HEK293 (cell line): ENCODE results near the gene MZB1.

Experiments used
- BCL11A ChIP-seq: fragments of 450-650 bp; formaldehyde crosslinking; IDR thresholded peaks from 2 replicates; pipeline ENCODE4 v1.5.1; 2016; ENCODE audit warnings: low read depth, missing biosample characterization, missing genetic modification characterization
- CTCF ChIP-seq: fragments of 450-650 bp; formaldehyde crosslinking; IDR thresholded peaks from 2 replicates; pipeline ENCODE4 v1.5.1; 2016; ENCODE audit warnings: missing biosample characterization, missing genetic modification characterization
- KLF8 ChIP-seq: fragments of 450-650 bp; formaldehyde crosslinking; IDR thresholded peaks from 2 replicates; pipeline ENCODE4 v1.5.1; 2016; ENCODE audit warnings: missing biosample characterization, missing genetic modification characterization
- PRDM6 ChIP-seq: fragments of 450-650 bp; formaldehyde crosslinking; IDR thresholded peaks from 2 replicates; pipeline ENCODE4 v1.5.1; 2017; ENCODE audit warnings: missing biosample characterization, missing genetic modification characterization
- ZNF10 ChIP-seq: fragments of 450-650 bp; formaldehyde crosslinking; IDR thresholded peaks from 2 replicates; pipeline ENCODE4 v1.5.1; 2017; ENCODE audit warnings: missing biosample characterization, missing genetic modification characterization
- ZNF18 ChIP-seq: fragments of 450-650 bp; formaldehyde crosslinking; IDR thresholded peaks from 2 replicates; pipeline ENCODE4 v1.5.1; 2016; ENCODE audit warnings: missing biosample characterization, missing genetic modification characterization
- ZNF274 ChIP-seq, 2 experiments: fragments of 200-500 bp in 1 of 2; fragments of 450-650 bp in 1 of 2; sonication (Bioruptor generic) in 1 of 2; formaldehyde crosslinking in 1 of 2; IDR thresholded peaks; 2 replicates each; pipeline versions ENCODE4 v1.5.1 to v1.6.1; 2014 to 2016; ENCODE audit warnings: borderline replicate concordance in 1 of 2, inconsistent platforms in 1 of 2, low read length in 1 of 2, missing biosample characterization in 1 of 2, missing genetic modification characterization in 1 of 2
- ZNF610 ChIP-seq: fragments of 450-650 bp; formaldehyde crosslinking; IDR thresholded peaks from 2 replicates; pipeline ENCODE4 v1.5.1; 2016; ENCODE audit warnings: missing biosample characterization, missing genetic modification characterization, borderline replicate concordance
- ZNF626 ChIP-seq: fragments of 450-650 bp; sonication (Bioruptor Pico); formaldehyde crosslinking; IDR thresholded peaks from 2 replicates; pipeline ENCODE4 v1.5.1; 2018; ENCODE audit warnings: missing biosample characterization, missing genetic modification characterization, inconsistent platforms

- TF ChIP-seq ZNF274 (IDR thresholded peaks at IDR 0.05; ENCODE audit: low read length) (no peak), ZNF274 (tag by site-specific recombination; IDR thresholded peaks at IDR 0.05; ENCODE audit: borderline replicate concordance) (no peak), ZNF610 (no peak), BCL11A (tag by site-specific recombination) (no peak), ZNF18 (tag by site-specific recombination) (no peak), ZNF626 (tag by site-specific recombination) (no peak), ZNF10 (tag by site-specific recombination) (no peak), PRDM6 (no peak), KLF8 (tag by site-specific recombination) (no peak), CTCF (tag by site-specific recombination) (no peak)
Measured at GRCh38 chr5:139416651-139417050, 26.9 kb upstream of the MZB1 start.
